GM19438 (cell line): ENCODE data around the gene FOXD2.

ENCODE experiments used
- ATAC-seq: cut with Tn5 transposase; IDR thresholded peaks from one replicate; pipeline ENCODE4 v1.9.1; 2021; ENCODE audit warnings: low read depth; ENCODE audit not compliant: unreplicated experiment

FOXD2 gene

GRCh38 chr1:47459253-47459788, 21.5 kb downstream of the FOXD2 start:
- ATAC-seq: no peak

- no peak for ATAC-seq
Observed at GRCh38 chr1:47460040-47460439, 22.2 kb downstream of the FOXD2 start.

- no peak for ATAC-seq
Observed at GRCh38 chr1:47460456-47460855, 22.6 kb downstream of the FOXD2 start.

GRCh38 chr1:47465605-47466004, 27.8 kb downstream of the FOXD2 start:
- no peak for ATAC-seq

- no peak for ATAC-seq
Observed at GRCh38 chr1:47468709-47469389, 31.0 kb downstream of the FOXD2 start.

GRCh38 chr1:47469390-47469759, 31.5 kb downstream of the FOXD2 start:
- no peak for ATAC-seq

- ATAC-seq: no peak
Observed at GRCh38 chr1:47469910-47470309, 32.1 kb downstream of the FOXD2 start.

GRCh38 chr1:47471163-47471562, 33.3 kb downstream of the FOXD2 start:
- ATAC-seq: no peak

GRCh38 chr1:47474278-47475193, 36.7 kb downstream of the FOXD2 start:
- no peak for ATAC-seq

- ATAC-seq: no peak
Observed at GRCh38 chr1:47477595-47478080, 39.8 kb downstream of the FOXD2 start.

GRCh38 chr1:47478090-47478489, 40.2 kb downstream of the FOXD2 start:
- no peak for ATAC-seq

GRCh38 chr1:47479664-47480063, 41.8 kb downstream of the FOXD2 start:
- no peak for ATAC-seq

- ATAC-seq: no peak
Observed at GRCh38 chr1:47481936-47482335, 44.1 kb downstream of the FOXD2 start.

GRCh38 chr1:47482786-47483185, 44.9 kb downstream of the FOXD2 start:
- ATAC-seq: no peak

- no peak for ATAC-seq
Observed at GRCh38 chr1:47483651-47484050, 45.8 kb downstream of the FOXD2 start.

GRCh38 chr1:47485817-47486216, 48.0 kb downstream of the FOXD2 start:
- ATAC-seq: no peak

- ATAC-seq: no peak
Observed at GRCh38 chr1:47487332-47487731, 49.5 kb downstream of the FOXD2 start.

GRCh38 chr1:47487850-47488450, 50.1 kb downstream of the FOXD2 start:
- ATAC-seq: no peak
